KMS-11 (cell line): ENCODE data around the gene EIF5AL1.

ENCODE experiments used
- H2AFZ ChIP-seq: fragments of 200-600 bp; sonication (generic); 2 replicates; pipeline ENCODE4 v1.6.1; 2016; ENCODE audit warnings: antibody characterized with exemption, mixed run types, low read depth
- H3K27ac ChIP-seq: fragments of 200-600 bp; sonication (generic); 2 replicates; pipeline ENCODE4 v1.6.1; 2016; ENCODE audit warnings: mild to moderate bottlenecking, mixed run types
- H3K27me3 ChIP-seq: fragments of 200-600 bp; sonication (generic); 2 replicates; pipeline ENCODE4 v1.6.1; 2017; ENCODE audit warnings: mild to moderate bottlenecking, low read depth, mixed run types, moderate library complexity; ENCODE audit not compliant: insufficient read depth
- H3K36me3 ChIP-seq: fragments of 200-600 bp; sonication (generic); 2 replicates; pipeline ENCODE4 v1.6.1; 2017; ENCODE audit warnings: mild to moderate bottlenecking, mixed run types; ENCODE audit not compliant: insufficient read depth
- H3K4me1 ChIP-seq: fragments of 200-600 bp; sonication (generic); 2 replicates; pipeline ENCODE4 v1.6.1; 2016; ENCODE audit warnings: mild to moderate bottlenecking, low read depth, mixed run types; ENCODE audit not compliant: poor library complexity, severe bottlenecking
- H3K4me2 ChIP-seq: fragments of 200-600 bp; sonication (generic); 2 replicates; pipeline ENCODE4 v1.7.0; 2016; ENCODE audit warnings: mild to moderate bottlenecking, mixed run types
- H3K4me3 ChIP-seq: fragments of 200-600 bp; sonication (generic); IDR thresholded peaks from 2 replicates; pipeline ENCODE4 v1.6.1; 2017; ENCODE audit warnings: low read depth, low read length, mixed read lengths; ENCODE audit not compliant: insufficient read depth
- H3K79me2 ChIP-seq: fragments of 200-600 bp; sonication (generic); 2 replicates; pipeline ENCODE4 v1.6.1; 2016; ENCODE audit warnings: low read depth, mixed run types; ENCODE audit not compliant: insufficient read depth
- H3K9ac ChIP-seq: fragments of 200-600 bp; sonication (generic); 2 replicates; pipeline ENCODE4 v1.6.1; 2016; ENCODE audit warnings: mild to moderate bottlenecking, mixed run types
- H4K20me1 ChIP-seq: fragments of 200-600 bp; sonication (generic); 2 replicates; pipeline ENCODE4 v1.6.1; 2016; ENCODE audit warnings: mild to moderate bottlenecking, mixed run types; ENCODE audit not compliant: insufficient read depth
- TF ChIP-seq, protein P1 (sequence below): fragments of 200-600 bp; sonication (generic); conservative IDR thresholded peaks from 2 replicates; pipeline ENCODE4 v1.6.1; 2017; ENCODE audit warnings: low read depth, mild to moderate bottlenecking, antibody characterized with exemption, low read length, moderate library complexity, mixed read lengths

The EIF5AL1 gene

GRCh38 chr10:79563426-79563825 lies 51.1 kb downstream of the EIF5AL1 start:
- H3K4me3 ChIP-seq: no peak overlapping the region
- no peaks in the 10 kb centered on the region for H3K36me3 ChIP-seq

More at GRCh38 chr10:79563426-79563825, 51.1 kb downstream of the EIF5AL1 start:
- Histone ChIP-seq H3K4me1 (no peaks in the 10 kb centered on the region), H3K9ac (no peak overlapping the region), H3K4me2 (no peak overlapping the region), H4K20me1 (no peaks in the 10 kb centered on the region), H3K79me2 (no peaks in the 10 kb centered on the region), H2AFZ (no peak overlapping the region), H3K27ac (no peak overlapping the region), H3K27me3 (no peaks in the 10 kb centered on the region)
- TF ChIP-seq, protein P1, sequence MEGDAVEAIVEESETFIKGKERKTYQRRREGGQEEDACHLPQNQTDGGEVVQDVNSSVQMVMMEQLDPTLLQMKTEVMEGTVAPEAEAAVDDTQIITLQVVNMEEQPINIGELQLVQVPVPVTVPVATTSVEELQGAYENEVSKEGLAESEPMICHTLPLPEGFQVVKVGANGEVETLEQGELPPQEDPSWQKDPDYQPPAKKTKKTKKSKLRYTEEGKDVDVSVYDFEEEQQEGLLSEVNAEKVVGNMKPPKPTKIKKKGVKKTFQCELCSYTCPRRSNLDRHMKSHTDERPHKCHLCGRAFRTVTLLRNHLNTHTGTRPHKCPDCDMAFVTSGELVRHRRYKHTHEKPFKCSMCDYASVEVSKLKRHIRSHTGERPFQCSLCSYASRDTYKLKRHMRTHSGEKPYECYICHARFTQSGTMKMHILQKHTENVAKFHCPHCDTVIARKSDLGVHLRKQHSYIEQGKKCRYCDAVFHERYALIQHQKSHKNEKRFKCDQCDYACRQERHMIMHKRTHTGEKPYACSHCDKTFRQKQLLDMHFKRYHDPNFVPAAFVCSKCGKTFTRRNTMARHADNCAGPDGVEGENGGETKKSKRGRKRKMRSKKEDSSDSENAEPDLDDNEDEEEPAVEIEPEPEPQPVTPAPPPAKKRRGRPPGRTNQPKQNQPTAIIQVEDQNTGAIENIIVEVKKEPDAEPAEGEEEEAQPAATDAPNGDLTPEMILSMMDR: no peak
